GM18858 (cell line): ENCODE results near the gene MLXIPL.
A peak's percentile ranks its signal among the peaks of the same experiment; 100 is the strongest.
"Not testable (repeated sequence)": the region's sequence is repeated elsewhere in the genome, so short reads cannot be mapped to it uniquely, and the experiment has no call there.

Experiments used
- ATAC-seq: cut with Tn5 transposase; IDR thresholded peaks from one replicate; pipeline ENCODE4 v1.9.1; 2021; ENCODE audit not compliant: unreplicated experiment

The MLXIPL gene

GRCh38 chr7:73623798-73624668 lies at the start of gene MLXIPL:
Gene MLXIPL, minus strand, starts transcription at chr7:73624522. Its CDS starts 30 bp downstream, at chr7:73624492.
- no peak for ATAC-seq

- ATAC-seq = no peak
Observed at GRCh38 chr7:73671857-73672445, 47.6 kb upstream of the MLXIPL start.

- ATAC-seq = no peak
Observed at GRCh38 chr7:73671322-73671661, 47.0 kb upstream of the MLXIPL start.

- ATAC-seq = no peak
Observed at GRCh38 chr7:73669858-73670385, 45.6 kb upstream of the MLXIPL start.

- no peak for ATAC-seq
Observed at GRCh38 chr7:73669288-73669701, 45.0 kb upstream of the MLXIPL start.

GRCh38 chr7:73668886-73669230 lies 44.5 kb upstream of the MLXIPL start:
- no peak for ATAC-seq

GRCh38 chr7:73668103-73668885 lies 44.0 kb upstream of the MLXIPL start:
- no peak for ATAC-seq

GRCh38 chr7:73667344-73668102 lies 43.2 kb upstream of the MLXIPL start, which contains the start of gene VPS37D:
Gene VPS37D, plus strand, starts transcription at chr7:73667831. Its CDS starts 128 bp downstream, at chr7:73667959.
- peak; percentile 68 for ATAC-seq

- no peak for ATAC-seq
Observed at GRCh38 chr7:73663033-73663432, 38.7 kb upstream of the MLXIPL start.

- ATAC-seq = not testable (repeated sequence)
Observed at GRCh38 chr7:73660594-73660993, 36.3 kb upstream of the MLXIPL start.

GRCh38 chr7:73659983-73660382 lies 35.7 kb upstream of the MLXIPL start:
- no peak for ATAC-seq

- ATAC-seq = not testable (repeated sequence)
Observed at GRCh38 chr7:73655309-73655708, 31.0 kb upstream of the MLXIPL start.

- no peak for ATAC-seq
Observed at GRCh38 chr7:73652541-73652949, 28.2 kb upstream of the MLXIPL start.

- no peak for ATAC-seq
Observed at GRCh38 chr7:73650524-73650923, 26.2 kb upstream of the MLXIPL start.

- no peak for ATAC-seq
Observed at GRCh38 chr7:73649576-73649975, 25.3 kb upstream of the MLXIPL start.

- no peak for ATAC-seq
Observed at GRCh38 chr7:73648593-73649332, 24.4 kb upstream of the MLXIPL start.

GRCh38 chr7:73647725-73648592 lies 23.6 kb upstream of the MLXIPL start:
- ATAC-seq = no peak

- no peak for ATAC-seq
Observed at GRCh38 chr7:73646785-73647724, 22.7 kb upstream of the MLXIPL start.
